GM18526 (cell line): ENCODE results near the gene UGT1A6.

Experiments
- POLR2A ChIP-seq: IDR thresholded peaks from 3 replicates; pipeline ENCODE4 v1.6.1; 2011; ENCODE audit not compliant: insufficient read length; ENCODE audit errors: extremely low read depth

Gene UGT1A6

DNA sequence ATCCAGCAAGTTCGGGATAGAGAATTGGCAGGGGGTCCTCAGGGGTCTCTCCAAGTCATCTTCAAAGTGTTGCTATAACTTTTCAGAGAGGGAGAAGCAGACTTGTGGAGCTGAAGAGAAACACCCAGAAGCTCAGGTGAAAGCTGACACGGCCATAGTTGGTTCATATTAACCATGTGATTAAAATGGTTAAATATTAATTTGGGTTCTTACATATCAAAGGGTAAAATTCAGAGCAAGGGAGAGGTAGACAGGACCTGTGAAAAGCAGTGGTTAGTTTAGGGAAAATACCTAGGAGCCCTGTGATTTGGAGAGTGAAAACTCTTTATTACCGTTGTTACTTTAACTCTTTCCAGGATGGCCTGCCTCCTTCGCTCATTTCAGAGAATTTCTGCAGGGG lies at the start of gene UGT1A6:
Gene UGT1A6 (plus strand): TSS at position 243 of the 400 bp plus-strand sequence. CDS start 115 bp downstream, at position 358.
- TF ChIP-seq POLR2A = no peak

DNA sequence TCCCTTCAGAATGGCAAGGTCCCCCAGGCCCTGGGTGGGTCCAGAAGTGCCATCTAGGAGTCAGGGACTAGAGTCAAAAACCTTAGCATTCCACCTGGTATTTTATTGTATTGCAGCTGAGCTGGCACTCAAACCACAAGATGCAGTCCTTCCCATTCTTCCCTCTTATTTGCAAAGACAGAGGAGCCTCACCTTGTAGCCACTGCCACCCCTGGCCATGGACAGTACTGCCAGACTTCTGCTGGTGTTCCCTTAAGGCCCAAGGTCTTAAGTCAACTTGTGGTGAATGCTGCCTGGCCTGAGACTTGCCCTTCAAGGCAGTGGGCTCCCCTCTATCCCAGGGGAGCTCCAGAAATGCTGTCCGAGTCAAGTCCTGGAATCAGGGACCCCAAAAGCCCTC lies 49.6 kb upstream of the UGT1A6 start:
- TF ChIP-seq POLR2A = no peak

DNA sequence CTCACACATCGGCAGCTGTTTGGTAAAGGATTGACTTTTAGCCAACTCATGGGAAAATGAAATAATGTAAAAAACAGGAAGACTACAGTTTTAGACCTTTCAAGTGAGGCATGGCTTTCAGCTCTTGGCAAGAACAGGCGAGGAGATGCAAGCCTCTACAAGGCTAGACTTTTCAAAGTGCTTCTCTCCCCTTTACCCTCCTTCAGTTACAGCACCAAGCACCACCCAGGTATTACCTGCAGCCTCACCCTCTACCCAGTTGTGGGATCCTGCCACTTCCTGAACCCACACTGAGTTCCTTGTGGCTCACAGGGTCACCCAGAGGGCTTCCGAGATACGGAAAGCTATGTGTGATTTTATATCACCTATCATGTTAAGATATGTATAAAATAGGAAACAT lies 41.7 kb upstream of the UGT1A6 start:
- TF ChIP-seq POLR2A = no peak

DNA sequence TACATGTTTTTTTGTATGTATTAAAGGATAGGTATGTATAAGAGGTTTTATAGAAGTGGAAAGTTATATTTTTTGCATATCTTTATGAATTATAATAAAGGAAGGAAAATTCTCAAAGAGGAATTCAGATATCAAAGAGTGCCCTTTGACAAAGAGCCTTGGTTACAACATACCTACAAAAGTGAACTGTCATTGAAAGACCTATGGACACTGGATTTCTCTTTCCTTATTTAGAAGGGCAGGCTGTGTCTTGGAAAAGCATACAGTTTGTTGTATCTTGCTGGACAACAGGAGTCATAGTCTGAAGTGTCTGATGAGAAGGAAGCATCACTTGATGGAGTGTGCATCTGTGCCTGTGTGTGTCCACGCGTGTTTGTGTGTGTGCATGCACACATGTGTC lies 41.3 kb upstream of the UGT1A6 start:
- TF ChIP-seq POLR2A = no peak

DNA sequence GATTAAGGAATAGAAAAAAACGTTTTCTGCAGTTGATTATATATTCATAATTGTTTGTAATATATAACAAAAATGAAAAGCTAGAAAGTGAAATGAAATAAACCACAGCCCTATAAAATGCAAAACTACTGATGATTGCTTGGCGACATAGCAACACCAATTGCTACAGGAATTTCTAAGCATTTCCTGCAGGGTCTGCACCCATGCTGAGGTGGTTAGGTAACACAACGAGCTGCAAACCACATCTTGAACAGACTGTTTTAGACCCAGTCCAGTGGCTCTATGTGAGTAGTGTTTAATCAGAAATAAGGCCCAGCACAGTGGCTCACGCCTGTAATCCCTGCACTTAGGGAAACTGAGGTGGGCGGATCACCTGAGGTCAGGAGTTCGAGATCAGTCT lies 38.2 kb upstream of the UGT1A6 start:
- TF ChIP-seq POLR2A = no peak

DNA sequence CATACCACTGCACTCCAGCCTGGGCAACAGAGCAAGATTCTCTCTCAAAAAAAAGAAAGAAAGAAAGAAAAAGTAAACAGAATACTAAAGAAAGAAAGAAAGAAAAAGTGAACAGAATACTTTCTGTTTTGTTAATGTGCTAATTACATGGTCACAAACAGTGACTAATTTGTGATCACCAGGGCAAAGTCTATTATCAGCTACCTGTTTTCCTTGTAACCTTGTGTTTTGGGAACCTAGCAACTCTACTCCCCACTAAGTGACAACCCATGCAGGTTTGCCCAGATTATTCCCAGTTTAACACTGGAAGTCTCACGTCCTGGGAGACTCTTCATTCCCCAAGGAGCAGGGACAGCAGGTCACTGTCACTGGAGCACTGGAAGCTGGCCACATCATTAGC lies 37.6 kb upstream of the UGT1A6 start:
- no peak for TF ChIP-seq POLR2A

DNA sequence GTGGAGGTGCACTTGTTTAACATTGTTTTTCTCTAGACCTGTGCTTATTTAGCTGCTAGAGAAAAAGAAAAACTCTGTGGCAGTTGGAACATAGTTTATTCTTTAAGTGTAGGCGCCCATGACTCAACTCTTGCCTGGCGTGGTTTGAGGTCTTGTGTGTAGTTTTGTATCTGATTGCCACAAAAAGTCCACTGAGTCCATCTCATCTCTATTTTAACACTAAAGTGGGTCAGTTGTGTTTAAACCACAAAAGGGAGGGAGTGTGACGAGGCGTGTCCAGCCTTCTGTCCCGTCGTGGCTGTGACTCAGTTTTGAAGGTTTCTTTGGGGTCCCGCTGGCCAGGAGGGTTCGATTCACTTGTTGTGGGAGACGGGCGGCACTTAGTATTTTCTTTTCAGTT lies 36.2 kb upstream of the UGT1A6 start:
- TF ChIP-seq POLR2A = no peak

DNA sequence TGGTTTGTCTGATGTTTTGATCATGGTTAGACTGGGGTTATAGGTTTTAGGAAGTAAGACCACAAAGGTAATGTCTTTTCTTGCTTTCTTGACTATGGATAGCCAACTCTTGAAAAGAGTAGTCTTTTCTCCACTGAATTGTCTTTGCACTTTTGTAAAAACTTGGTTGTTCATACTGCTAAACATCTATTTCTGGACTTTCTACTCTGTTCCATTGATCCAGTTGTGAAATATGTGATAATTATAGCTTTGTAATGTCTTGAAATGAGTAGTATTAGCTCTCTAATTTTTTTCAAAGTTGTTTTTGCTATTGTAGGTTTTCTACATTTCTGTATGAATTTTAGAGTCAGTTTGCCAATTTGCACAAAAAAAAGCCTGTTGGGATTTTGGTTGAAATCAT lies 34.1 kb upstream of the UGT1A6 start:
- no peak for TF ChIP-seq POLR2A

DNA sequence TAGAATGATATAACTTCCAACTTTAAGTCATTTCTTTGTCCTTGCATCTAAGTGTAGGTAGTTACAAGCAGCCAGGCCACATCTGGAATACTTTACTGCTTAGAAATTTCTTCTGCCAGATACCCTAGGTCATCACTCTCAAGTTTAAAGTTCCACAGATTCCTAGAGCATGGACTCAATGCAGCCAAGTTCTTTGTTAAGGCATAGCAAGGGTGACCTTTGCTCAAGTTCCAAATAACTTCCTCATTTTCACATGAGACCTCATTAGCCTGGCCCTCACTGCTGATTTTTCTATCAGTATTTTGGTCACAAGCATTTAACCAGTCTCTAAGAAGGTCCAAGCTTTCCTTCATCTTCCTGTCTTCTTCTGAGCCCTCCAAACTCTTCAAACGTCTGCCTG lies 28.8 kb upstream of the UGT1A6 start:
- no peak for TF ChIP-seq POLR2A

DNA sequence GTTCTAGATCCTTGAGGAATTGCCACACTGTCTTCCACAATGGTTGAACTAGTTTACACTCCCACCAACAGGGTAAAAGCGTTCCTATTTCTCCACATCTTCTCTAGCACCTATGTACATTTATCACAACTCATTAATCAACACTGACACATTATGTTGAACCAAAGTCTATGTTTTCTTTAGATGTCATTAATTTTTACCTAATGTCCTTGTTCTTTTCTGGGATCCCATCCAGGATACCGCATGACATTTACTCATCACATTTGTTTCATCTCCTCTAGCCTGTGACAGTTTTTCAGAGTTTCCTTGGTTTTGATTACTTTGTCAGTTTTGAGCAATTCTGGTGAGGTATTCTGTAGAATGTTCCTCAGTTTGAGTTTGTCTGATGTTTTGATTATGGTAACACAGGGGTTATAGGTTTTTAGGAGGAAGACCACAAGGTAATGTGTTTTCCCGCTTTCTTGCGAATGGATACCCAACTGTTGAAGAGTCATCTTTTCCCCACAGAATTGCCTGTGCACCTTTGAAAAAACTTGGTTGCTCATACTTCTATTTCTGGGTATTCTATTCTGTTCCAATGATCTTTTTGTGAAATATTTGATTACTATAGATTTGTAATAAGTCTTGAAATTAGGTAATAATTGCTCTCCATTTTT lies 24.0 kb upstream of the UGT1A6 start:
- no peak for TF ChIP-seq POLR2A

DNA sequence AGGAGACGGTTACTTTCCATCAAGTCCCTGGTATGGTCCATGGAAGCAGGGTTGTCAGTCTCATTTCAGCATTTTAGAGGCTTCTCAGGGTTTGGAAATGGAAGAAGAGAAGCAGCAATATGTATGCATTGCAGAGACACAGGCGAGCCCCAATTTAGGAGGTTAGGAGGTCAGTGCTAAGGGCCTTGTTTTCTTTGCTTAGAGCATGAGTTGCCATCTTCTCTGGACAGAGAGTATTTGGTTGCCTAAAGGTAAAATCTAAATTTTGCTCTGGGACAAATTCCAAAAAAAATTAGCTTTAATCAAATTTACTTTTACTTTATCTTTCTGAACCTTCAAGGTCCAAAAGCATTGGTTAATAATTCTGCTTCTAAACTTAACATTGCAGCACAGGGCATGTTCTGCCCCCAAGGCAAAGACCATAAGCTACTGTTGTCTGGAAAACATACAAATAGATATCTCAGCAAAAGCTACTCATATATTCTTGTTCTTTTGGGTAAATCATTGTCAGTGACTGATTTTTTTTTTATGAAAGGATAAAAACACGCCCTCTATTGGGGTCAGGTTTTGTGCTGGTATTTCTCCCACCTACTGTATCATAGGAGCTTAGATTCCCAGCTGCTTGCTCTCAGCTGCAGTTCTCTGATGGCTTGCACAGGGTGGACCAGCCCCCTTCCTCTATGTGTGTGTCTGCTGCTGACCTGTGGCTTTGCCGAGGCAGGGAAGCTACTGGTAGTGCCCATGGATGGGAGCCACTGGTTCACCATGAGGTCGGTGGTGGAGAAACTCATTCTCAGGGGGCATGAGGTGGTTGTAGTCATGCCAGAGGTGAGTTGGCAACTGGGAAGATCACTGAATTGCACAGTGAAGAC lies 21.2 kb upstream of the UGT1A6 start, which contains the start of gene UGT1A9:
Gene UGT1A9 (plus strand): TSS at position 609 of the 872 bp plus-strand sequence. CDS start 37 bp downstream, at position 646.
- no peak for TF ChIP-seq POLR2A

DNA sequence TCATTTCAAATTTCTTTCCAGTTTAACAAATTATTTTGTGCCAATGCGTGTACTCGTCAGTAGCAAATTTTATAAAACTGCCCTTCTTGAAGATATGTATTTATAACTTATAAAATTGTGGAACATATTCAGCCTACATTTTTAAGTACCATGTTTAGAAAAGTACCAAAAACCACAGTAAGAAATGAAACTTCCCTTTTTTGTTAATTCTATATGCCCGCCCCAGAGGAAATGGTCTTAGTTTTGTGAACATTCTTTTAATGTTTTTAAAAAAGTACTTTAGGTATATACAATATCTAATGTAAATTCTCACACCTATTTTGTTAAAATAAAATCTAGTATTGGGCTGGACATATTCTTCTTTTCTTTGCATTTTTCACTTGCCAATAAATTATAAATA lies 19.8 kb upstream of the UGT1A6 start:
- no peak for TF ChIP-seq POLR2A

DNA sequence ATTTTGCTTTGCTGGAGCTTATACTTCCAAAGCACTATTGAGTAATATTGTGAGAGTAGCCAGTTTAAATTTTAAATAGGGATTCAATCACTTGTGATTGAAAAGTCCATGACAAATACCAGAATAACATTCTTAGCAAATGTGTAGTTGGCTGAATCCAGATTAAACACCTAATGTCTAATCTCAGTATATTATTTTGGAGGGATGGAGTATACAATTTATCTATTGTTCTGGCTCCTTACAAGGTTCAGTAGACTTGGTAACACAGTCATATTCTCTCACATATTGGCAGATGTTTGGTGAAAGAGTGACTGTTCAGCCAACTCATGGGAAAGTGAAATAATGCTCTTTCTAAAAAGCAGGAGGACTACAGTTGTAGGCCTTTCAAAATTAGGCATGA lies 18.8 kb upstream of the UGT1A6 start:
- no peak for TF ChIP-seq POLR2A

DNA sequence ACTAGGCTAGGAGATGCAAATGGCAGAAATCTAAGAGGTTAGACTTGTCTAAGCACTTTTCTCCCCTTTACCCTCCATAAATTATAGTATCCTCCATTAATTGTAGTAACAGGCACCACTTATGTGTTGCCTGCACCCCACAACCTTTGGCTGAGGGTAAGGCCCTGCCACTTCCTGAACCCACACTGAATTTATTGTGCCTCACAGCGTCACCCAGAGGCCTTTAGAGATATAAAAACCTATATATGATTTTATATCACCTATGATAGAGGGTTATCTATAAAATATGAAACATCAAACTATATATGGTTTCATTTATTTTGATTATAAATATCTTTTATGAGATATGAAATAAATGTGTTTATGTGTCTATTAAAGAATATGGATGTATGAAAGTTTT lies 18.4 kb upstream of the UGT1A6 start:
- no peak for TF ChIP-seq POLR2A

DNA sequence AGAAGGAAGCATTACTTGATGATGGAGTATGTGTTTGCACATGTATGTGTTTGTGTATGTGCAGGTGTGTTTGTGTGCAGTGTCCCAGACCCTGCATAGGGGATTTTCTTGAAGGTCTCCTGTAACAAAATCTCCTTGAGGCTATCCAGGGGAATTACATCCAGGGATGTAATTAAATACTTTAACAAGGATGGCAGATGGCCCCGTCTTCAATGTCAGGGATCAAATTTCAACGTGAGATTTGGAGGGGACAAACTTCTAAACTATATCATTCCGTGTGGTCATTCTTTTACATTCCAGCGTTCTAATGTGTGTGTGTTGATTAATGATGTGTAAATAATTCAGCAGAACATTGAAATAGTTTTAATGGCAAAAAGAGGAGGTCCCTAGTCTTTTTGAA lies 17.7 kb upstream of the UGT1A6 start:
- TF ChIP-seq POLR2A = no peak

DNA sequence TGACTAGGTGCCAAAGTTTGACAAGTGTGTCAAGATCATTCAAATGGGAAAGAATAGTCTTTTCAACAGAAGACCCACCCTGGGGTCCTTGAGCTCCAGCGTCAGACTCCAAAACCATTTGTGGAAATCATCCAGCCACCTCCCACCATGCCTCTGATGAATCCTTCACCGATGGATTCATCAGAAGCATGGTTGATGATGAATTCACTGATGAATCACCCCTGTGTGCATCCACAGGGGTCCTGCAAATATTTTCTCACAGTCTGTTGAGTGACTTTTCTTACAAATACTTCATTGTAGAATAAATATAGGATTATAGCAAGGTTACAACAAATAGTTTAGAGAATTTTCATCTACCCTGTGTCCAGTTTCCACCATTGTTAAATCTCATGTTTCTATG lies 16.6 kb upstream of the UGT1A6 start:
- no peak for TF ChIP-seq POLR2A
